CD14-positive monocyte (primary cell): ENCODE measurements around the gene PARP2. TPM values are rescaled to one million over a fixed set of nuclear protein-coding genes. Genes with fewer than 3 reads are reported as not detected.
A peak's percentile ranks its signal among the peaks of the same experiment; 100 is the strongest.

Experiments
- DNase-seq, 3 donors: peaks; one replicate each; pipeline ENCODE4 v3.0.0-alpha.2; 2011 to 2022
- H2AFZ ChIP-seq: 2 replicates; pipeline ENCODE4 v1.6.0; 2012; ENCODE audit warnings: mild to moderate bottlenecking, low read depth, low read length, inconsistent platforms; ENCODE audit not compliant: insufficient read depth, poor library complexity, severe bottlenecking
- H3K27ac ChIP-seq, 2 donors: 1 replicate in 1 of 2; 2 replicates in 1 of 2; pipeline ENCODE4 v1.5.1; 2012 to 2013; ENCODE audit warnings: low read length in 2 of 2, control low read depth in 1 of 2, inconsistent platforms in 1 of 2, low read depth in 1 of 2, mild to moderate bottlenecking in 1 of 2
- H3K27me3 ChIP-seq, 2 donors: one replicate each; pipeline versions ENCODE4 v1.6.0 to v1.6.1; 2011 to 2013; ENCODE audit warnings: low read length in 2 of 2; ENCODE audit not compliant: control insufficient read depth in 2 of 2, insufficient read depth in 2 of 2
- H3K36me3 ChIP-seq, 2 donors: replicated peaks in 1 of 2; 1 replicate in 1 of 2; 2 replicates in 1 of 2; pipeline versions ENCODE4 v1.5.1 to v1.6.1; 2012 to 2013; ENCODE audit warnings: low read length in 2 of 2, control low read depth in 1 of 2, inconsistent platforms in 1 of 2, mild to moderate bottlenecking in 1 of 2; ENCODE audit not compliant: insufficient read depth in 2 of 2, control insufficient read depth in 1 of 2
- H3K4me1 ChIP-seq, 2 donors: 1 replicate in 1 of 2; 2 replicates in 1 of 2; pipeline versions ENCODE4 v1.5.1 to v1.6.1; 2012 to 2013; ENCODE audit warnings: low read length in 2 of 2, control low read depth in 1 of 2, inconsistent platforms in 1 of 2, mild to moderate bottlenecking in 1 of 2, moderate library complexity in 1 of 2; ENCODE audit not compliant: insufficient read depth in 2 of 2, control insufficient read depth in 1 of 2
- H3K4me2 ChIP-seq: replicated peaks from 2 replicates; pipeline ENCODE3; 2012; ENCODE audit warnings: low read length, moderate library complexity, mild to moderate bottlenecking; ENCODE audit not compliant: poor library complexity, severe bottlenecking; ENCODE audit errors: extremely low read depth
- H3K4me3 ChIP-seq, 3 experiments: fragments of 200-600 bp in 1 of 3; sonication (generic) in 1 of 3; replicated peaks in 1 of 3; 1 replicate in 2 of 3; 2 replicates in 1 of 3; pipeline ENCODE4 v1.5.1; 2011 to 2013; ENCODE audit warnings: low read length in 3 of 3, mild to moderate bottlenecking in 3 of 3, control low read depth in 2 of 3, low read depth in 2 of 3, inconsistent platforms in 1 of 3, moderate library complexity in 1 of 3
- H3K79me2 ChIP-seq: 2 replicates; pipeline ENCODE4 v1.6.0; 2012; ENCODE audit warnings: mild to moderate bottlenecking, control low read depth, inconsistent platforms, low read length, moderate library complexity; ENCODE audit not compliant: insufficient read depth
- H3K9ac ChIP-seq: 2 replicates; pipeline ENCODE4 v1.6.0; 2017; ENCODE audit warnings: low read length, mild to moderate bottlenecking; ENCODE audit not compliant: insufficient read depth, poor library complexity, severe bottlenecking
- H3K9me3 ChIP-seq, 2 donors: replicated peaks in 1 of 2; 1 replicate in 1 of 2; 2 replicates in 1 of 2; pipeline versions ENCODE4 v1.5.1 to v1.6.1; 2012 to 2013; ENCODE audit warnings: low read length in 2 of 2, control low read depth in 1 of 2; ENCODE audit not compliant: control insufficient read depth in 1 of 2, insufficient read depth in 1 of 2
- H4K20me1 ChIP-seq: 2 replicates; pipeline ENCODE4 v1.6.0; 2012; ENCODE audit warnings: mild to moderate bottlenecking, low read length, control low read depth, moderate library complexity; ENCODE audit not compliant: insufficient read depth
- H3K27ac Mint-ChIP-seq, 7 donors: one replicate each; pipeline ENCODE4 v1.8.0; 2020; ENCODE audit warnings: mild to moderate bottlenecking in 7 of 7, mixed read lengths in 7 of 7, moderate library complexity in 6 of 7, inconsistent platforms in 2 of 7
- H3K27me3 Mint-ChIP-seq, 3 donors: one replicate each; pipeline ENCODE4 v1.8.0; 2021 to 2022; ENCODE audit warnings: low read depth in 3 of 3, mild to moderate bottlenecking in 3 of 3, mixed read lengths in 3 of 3, moderate library complexity in 3 of 3, inconsistent platforms in 1 of 3
- H3K36me3 Mint-ChIP-seq, 2 donors: one replicate each; pipeline ENCODE4 v1.8.0; 2020; ENCODE audit warnings: mixed read lengths in 2 of 2, inconsistent platforms in 1 of 2, mild to moderate bottlenecking in 1 of 2
- H3K4me1 Mint-ChIP-seq: one replicate; pipeline ENCODE4 v1.8.0; 2020; ENCODE audit warnings: mild to moderate bottlenecking, mixed read lengths
- H3K4me3 Mint-ChIP-seq, 2 donors: one replicate each; pipeline ENCODE4 v1.8.0; 2020; ENCODE audit warnings: mild to moderate bottlenecking in 2 of 2, mixed read lengths in 2 of 2, moderate library complexity in 1 of 2
- H3K9me3 Mint-ChIP-seq, 7 donors: one replicate each; pipeline ENCODE4 v1.8.0; 2020 to 2022; ENCODE audit warnings: mixed read lengths in 7 of 7, mild to moderate bottlenecking in 6 of 7, moderate library complexity in 6 of 7, inconsistent platforms in 2 of 7
- WGBS: methylation state at CpG from one replicate; pipeline ENCODE4 v1.1.5; 2013; ENCODE audit warnings: missing lambda C conversion rate; ENCODE audit not compliant: insufficient coverage; 5-methylcytosine and 5-hydroxymethylcytosine counted together
- intact Hi-C, 2 donors: fragments of 100-400 bp; cut with micrococcal nuclease; formaldehyde crosslinking; loops; one replicate each; pipeline versions ENCODE4 v1.15.0 to v1.15.1; 2023
- polyA plus RNA-seq, 3 donors: library from polyadenylated mRNA; depleted of rRNA in 1 of 3; unstranded in 2 of 3; stranded (reverse) in 1 of 3; fragments of 300-500 nt in 2 of 3; fragments of >200 nt in 1 of 3; fragmentation: Illumina TruSeq in 2 of 3; gene quantifications; 1 replicate in 2 of 3; 2 replicates in 1 of 3; pipeline ENCODE4 v1.2.3, GENCODE V29; 2012 to 2021
- TF ChIP-seq, protein P1 (sequence below): fragments of 200-600 bp; IDR thresholded peaks from one replicate; pipeline ENCODE4 v1.8.0; 2022; ENCODE audit warnings: antibody characterized with exemption, mild to moderate bottlenecking

PARP2 gene
- polyA plus RNA-seq, 3 donors, result 1.8 to 7.3 (median 3.9) TPM

DNA sequence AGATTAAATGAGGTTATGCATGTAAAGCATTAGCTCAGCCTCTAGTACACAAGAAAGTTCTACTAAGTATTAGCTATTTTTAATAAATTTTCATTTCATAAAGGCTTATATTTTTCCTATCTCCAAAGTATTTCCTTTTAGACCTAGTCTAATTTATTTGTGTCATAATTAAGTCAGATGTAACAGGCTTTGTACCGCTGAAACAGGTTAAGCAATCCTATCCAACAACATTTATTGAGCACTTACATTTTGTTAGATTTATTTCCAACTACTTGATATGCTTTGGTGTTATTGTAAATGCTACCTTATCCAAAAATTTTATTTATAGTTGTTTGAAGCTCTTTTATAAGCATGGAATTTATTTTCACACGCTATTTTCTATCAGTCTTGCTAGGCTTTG, 1.8 kb upstream of the PARP2 start:
- peaks cover 9% of the 10 kb centered on the region for H3K4me1 Mint-ChIP-seq
- no peak overlapping the region for H3K4me3 ChIP-seq
- peaks cover 12% of the 10 kb centered on the region for H3K79me2 ChIP-seq
- WGBS, result no CpG with 5 or more reads among the region's 2 CpGs
- peak overlapping the region; percentile 76 for H3K4me2 ChIP-seq
- TF ChIP-seq, protein P1, sequence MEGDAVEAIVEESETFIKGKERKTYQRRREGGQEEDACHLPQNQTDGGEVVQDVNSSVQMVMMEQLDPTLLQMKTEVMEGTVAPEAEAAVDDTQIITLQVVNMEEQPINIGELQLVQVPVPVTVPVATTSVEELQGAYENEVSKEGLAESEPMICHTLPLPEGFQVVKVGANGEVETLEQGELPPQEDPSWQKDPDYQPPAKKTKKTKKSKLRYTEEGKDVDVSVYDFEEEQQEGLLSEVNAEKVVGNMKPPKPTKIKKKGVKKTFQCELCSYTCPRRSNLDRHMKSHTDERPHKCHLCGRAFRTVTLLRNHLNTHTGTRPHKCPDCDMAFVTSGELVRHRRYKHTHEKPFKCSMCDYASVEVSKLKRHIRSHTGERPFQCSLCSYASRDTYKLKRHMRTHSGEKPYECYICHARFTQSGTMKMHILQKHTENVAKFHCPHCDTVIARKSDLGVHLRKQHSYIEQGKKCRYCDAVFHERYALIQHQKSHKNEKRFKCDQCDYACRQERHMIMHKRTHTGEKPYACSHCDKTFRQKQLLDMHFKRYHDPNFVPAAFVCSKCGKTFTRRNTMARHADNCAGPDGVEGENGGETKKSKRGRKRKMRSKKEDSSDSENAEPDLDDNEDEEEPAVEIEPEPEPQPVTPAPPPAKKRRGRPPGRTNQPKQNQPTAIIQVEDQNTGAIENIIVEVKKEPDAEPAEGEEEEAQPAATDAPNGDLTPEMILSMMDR, result no peak
- no peak overlapping the region for H3K27ac ChIP-seq
- H3K4me3 Mint-ChIP-seq, result no peak overlapping the region
- no peaks in the 10 kb centered on the region for H4K20me1 ChIP-seq
- H3K27me3 ChIP-seq, result no peaks in the 10 kb centered on the region
- H2AFZ ChIP-seq, result peak overlapping the region; percentile 95
- no peak for DNase-seq
- no peak overlapping the region for H3K27ac Mint-ChIP-seq
- peaks cover 0 to 6% (median 5%) of the 10 kb centered on the region in 3 donors for H3K27me3 Mint-ChIP-seq
- H3K9ac ChIP-seq, result no peak overlapping the region
- intact Hi-C loops, result loop anchor here (2.0 to 10.0 kb wide), 4 partner anchors 13 to 341 kb away; partner anchors contain the start of genes APEX1 (in 2 of the 2), OSGEP (in 2 of the 2) and RNASE4 (in 1 of the 2)
- H3K36me3 ChIP-seq, result peaks cover 2 to 8% of the 10 kb centered on the region in 2 donors
- peaks cover 0 to 10% of the 10 kb centered on the region in 2 donors for H3K36me3 Mint-ChIP-seq
- H3K9me3 ChIP-seq, result no peaks in the 10 kb centered on the region
- H3K9me3 Mint-ChIP-seq, result peaks cover 0 to 2% (median 0%) of the 10 kb centered on the region in 7 donors
- H3K4me1 ChIP-seq, result peaks cover 11 to 14% of the 10 kb centered on the region in 2 donors

DNA sequence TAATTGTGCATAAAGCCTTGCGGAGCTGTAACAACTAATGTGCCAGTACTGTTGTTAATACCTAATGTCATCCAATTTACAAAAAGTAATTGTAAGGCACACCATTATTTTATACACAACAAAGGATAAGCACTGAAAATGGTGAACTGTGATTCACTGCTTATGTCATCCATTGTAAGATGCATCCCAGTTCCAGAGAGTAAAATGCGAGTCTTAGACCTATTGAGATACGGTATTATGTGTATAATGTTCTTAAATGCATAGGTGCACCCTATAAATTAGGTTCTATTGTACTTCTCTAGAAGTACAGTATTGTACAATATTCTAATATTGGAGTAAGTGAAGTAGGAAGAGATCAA, 406 bp downstream of the PARP2 start:
- no CpG with 5 or more reads among the region's 3 CpGs for WGBS
- peak overlapping the region; percentile 76 for H3K4me2 ChIP-seq
- H3K27ac ChIP-seq, result peak overlapping the region; percentile 83 to 93
- DNase-seq, result peak in 2 of 3 donors; percentile 13 to 29
- Mint-ChIP-seq H3K9me3 (no peaks in the 10 kb centered on the region), H3K4me1 (peaks cover 9% of the 10 kb centered on the region), H3K27me3 (peaks cover 0 to 3% (median 2%) of the 10 kb centered on the region in 3 donors), H3K36me3 (peaks cover 7 to 21% of the 10 kb centered on the region in 2 donors), H3K4me3 (peak overlapping the region; percentile 95 to 96), H3K27ac (peak overlapping the region; percentile 93 to 98 (median 96))
- peak overlapping the region; percentile 95 for H2AFZ ChIP-seq
- H3K27me3 ChIP-seq, result no peaks in the 10 kb centered on the region
- peaks cover 12% of the 10 kb centered on the region for H3K79me2 ChIP-seq
- no peaks in the 10 kb centered on the region for H3K9me3 ChIP-seq
- peak overlapping the region; percentile 71 to 89 (median 80) for H3K4me3 ChIP-seq
- TF ChIP-seq, protein P1, result no peak
- H3K36me3 ChIP-seq, result peaks cover 2 to 18% of the 10 kb centered on the region in 2 donors
- intact Hi-C loops, result loop anchor here (2.0 to 10.0 kb wide), 4 partner anchors 15 to 338 kb away; partner anchors contain the start of genes APEX1 (in 2 of the 2), OSGEP (in 2 of the 2) and RNASE4 (in 1 of the 2)
- H3K4me1 ChIP-seq, result peaks cover 11 to 14% of the 10 kb centered on the region in 2 donors
- no peaks in the 10 kb centered on the region for H4K20me1 ChIP-seq
- H3K9ac ChIP-seq, result peak overlapping the region; percentile 78
